HG03064 (cell line): ENCODE measurements around the gene CDC42EP1.
"Not testable (repeated sequence)": the region's sequence is repeated elsewhere in the genome, so short reads cannot be mapped to it uniquely, and the experiment has no call there.

Experiments
- ATAC-seq: cut with Tn5 transposase; IDR thresholded peaks from one replicate; pipeline ENCODE4 v1.9.1; 2021; ENCODE audit warnings: low read depth; ENCODE audit not compliant: unreplicated experiment

The CDC42EP1 gene, protein sequence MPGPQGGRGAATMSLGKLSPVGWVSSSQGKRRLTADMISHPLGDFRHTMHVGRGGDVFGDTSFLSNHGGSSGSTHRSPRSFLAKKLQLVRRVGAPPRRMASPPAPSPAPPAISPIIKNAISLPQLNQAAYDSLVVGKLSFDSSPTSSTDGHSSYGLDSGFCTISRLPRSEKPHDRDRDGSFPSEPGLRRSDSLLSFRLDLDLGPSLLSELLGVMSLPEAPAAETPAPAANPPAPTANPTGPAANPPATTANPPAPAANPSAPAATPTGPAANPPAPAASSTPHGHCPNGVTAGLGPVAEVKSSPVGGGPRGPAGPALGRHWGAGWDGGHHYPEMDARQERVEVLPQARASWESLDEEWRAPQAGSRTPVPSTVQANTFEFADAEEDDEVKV

GRCh38 chr22:37559901-37560607 lies at the start of gene CDC42EP1:
Gene CDC42EP1 (plus strand): TSS chr22:37560480. CDS start chr22:37566350, 5,870 bp downstream.
- ATAC-seq: no peak

GRCh38 chr22:37511395-37512104 lies 48.7 kb upstream of the CDC42EP1 start:
- ATAC-seq: no peak

GRCh38 chr22:37514526-37515051 lies 45.7 kb upstream of the CDC42EP1 start:
- ATAC-seq: no peak

DNA sequence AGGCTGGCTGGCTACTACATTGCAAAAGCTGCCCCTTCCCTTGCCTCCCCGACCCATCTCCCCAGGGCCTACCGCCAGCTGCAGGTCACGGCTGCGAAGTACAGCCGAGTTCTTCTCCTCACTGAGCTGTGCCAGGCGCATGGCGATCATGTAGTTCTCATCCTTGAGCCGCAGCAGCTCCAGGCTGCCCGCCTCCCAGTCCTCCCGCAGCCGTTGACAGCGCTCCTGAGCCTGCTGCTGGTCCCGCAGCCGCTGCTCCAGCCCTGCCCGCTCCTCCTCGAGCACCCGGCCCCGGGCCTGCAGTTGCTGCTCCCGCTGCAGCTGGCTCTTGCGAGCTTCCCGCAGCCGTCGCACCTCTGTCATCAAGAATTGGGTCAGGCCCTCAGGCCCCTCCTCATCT lies 44.4 kb upstream of the CDC42EP1 start:
- ATAC-seq: no peak

DNA sequence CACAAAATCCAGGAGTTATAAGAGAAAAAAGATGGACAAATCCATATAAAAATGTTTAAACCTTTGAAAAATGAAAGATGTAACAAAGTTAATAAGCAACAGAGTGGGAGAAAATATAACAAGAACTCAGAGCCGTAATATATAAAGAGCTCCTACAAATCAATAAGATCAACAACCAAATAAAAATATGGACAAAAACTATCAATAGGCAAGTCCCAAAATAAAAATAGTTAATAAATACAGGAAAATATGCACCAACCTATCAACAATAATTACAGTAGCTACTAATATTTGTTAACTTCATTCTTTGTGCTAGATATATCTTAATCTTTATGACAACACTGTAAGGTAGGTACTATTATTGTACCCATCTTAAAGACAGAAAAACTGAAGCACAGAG lies 43.8 kb upstream of the CDC42EP1 start:
- no peak for ATAC-seq

DNA sequence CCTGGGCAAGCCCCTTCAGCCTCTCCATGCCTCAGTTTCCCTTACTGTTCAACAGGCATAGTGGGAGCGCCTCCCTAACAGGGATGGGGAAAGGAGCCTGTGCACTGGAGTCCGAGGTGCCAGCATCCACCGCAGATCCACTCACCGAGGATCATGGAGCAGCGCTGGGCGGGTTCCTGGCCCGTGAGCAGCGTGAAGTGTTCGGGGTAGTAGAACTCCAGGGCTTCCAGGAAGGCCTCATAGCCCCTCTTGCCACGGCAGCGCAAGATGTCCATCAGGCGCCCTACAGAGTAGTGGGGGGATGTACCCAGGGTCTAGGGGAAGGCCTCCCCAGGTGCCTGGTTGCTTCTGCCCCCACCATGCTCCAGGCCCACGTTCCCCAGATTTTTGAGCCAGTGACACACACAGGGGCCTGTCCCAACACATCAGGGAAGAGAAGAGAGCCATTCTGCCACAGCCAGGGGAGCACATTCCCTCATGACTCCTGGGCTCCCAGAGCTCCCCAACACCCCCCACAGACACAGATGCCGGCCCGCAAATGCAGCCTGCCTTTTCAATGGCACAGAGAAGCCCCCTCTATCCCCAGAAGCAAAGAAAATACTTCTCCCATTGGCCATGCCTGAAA lies 42.3 kb upstream of the CDC42EP1 start:
- ATAC-seq: no peak

GRCh38 chr22:37518509-37519267 lies 41.6 kb upstream of the CDC42EP1 start:
- ATAC-seq: no peak

GRCh38 chr22:37519268-37520195 lies 40.7 kb upstream of the CDC42EP1 start, which contains the start of gene CARD10:
Gene CARD10 (minus strand): TSS chr22:37519415. CDS start chr22:37519200, 215 bp downstream.
- no peak for ATAC-seq

DNA sequence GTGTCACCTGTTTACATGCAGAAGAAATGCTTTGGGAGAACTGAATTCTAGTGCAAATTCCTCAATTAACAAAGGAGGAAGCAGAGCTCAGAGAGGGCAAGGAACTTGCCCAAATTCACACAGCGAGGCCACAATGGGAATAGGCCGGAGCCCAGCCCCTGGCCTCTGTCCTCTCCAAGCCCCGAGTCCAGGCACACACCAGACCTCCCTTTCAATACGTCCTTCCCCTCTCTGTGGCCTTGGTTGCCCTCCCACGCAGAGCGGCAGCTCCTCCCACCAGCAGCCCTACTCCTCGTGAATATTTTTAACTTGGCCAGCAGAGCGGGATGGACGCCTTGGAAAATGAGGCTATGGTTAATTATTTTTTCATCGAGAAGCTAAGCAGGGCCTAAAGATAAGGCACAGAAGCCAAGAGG lies 39.5 kb upstream of the CDC42EP1 start:
- ATAC-seq: no peak

DNA sequence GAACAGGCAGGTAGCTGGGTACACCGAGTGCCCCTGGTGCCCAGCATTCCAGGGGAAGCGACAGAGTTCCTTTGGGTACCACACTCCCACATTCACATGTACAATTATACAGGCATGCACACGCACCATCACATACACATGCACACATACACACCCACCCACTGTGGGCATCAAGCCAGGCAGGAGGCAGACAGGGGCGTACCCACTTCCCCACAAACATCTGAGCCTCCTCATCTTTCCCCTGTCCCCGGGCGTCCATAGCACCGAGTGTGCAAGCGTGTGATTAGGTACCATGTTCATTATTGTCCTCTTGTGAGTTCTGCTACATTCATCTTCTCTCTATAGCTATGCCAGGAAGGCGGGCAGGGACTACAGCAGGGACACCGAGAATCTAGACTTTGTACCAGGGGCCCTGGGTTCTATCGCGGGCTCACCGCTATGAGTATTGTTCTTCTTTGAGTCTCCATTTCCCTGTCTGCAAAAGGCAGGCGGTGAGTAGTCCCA lies 39.0 kb upstream of the CDC42EP1 start:
- no peak for ATAC-seq

GRCh38 chr22:37522482-37522881 lies 37.8 kb upstream of the CDC42EP1 start:
- ATAC-seq: no peak

DNA sequence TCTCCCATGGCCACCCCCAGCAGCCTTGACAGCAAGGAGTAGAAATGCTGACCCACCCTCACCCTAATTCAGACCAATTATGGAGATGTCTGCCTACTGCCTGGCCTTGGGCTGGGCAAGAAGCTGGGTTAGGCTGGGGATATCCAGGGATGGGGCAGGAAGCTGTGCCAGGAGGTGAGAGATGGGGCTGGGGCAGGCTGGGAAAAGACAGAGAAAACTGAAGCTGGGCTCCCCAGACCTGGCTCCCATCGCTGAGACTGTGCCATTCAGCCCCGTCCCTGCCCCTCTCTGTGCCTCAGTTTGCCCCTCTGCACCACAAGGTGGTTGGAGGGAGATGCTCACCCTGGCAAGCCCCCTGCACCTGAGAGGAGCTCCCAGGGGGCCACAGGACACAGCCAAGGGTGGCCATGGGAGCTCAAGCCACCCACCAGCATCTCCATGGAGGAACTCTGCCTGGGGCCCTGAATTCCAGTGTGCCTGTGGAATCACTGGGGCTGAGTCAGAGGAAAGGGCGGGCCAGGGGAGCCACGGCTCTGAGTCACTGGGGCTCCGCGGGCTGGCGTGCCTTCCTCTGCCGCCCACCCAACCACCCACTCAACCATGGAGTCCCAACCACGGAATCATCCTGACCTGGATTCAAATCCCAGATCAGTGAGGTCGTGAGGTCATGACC lies 35.1 kb upstream of the CDC42EP1 start:
- no peak for ATAC-seq

DNA sequence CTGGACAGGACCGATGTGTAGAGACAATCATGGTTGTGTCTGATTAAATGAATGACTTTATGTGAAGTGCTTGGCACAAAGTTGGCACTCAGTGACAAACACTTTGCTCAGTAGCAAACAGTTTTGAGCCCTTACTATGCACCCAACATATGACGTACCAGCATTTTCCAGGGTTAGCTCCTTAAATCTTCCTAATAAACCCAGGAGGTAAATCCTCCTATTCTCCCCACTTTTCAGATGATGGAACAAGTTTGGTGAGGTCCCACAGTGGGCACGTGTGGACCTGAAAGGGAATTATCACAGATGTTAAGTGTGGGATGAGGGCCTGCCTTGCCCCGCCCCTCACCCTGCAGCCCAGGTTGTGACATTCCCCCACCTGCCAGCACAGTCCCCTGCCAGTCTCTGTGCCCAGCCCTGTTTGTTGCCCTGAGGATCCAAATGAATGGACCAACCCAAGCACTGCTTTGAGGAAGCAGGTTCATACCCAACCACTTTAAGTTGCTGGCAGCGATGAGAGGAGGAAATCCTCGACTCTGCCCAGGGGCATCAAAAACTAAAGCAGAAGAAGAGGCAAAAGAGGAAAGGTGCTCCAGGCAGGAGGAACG lies 34.4 kb upstream of the CDC42EP1 start:
- no peak for ATAC-seq

DNA sequence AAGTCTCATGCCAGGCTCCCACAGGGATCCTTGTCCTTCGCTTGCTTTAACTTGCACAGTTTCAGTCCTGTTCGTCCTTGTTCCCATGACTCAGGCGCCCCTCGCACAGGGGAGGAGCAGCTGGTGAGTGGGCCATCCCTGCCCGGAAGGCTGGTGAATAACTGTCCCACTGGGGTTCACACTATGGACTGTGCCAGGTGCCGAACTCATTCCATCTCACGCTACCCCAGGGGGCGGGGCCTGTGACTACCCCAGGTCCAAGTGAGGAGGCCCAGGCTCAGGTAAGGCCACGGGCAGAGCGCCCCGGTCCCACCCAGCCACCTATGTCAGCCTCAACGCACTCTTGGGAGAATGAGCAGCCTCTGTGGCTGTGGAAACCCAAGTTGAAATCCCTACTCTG lies 33.9 kb upstream of the CDC42EP1 start:
- ATAC-seq: no peak

- ATAC-seq: not testable (repeated sequence)
These were observed 33.1 kb upstream of the CDC42EP1 start for GRCh38 chr22:37527081-37527752.

GRCh38 chr22:37527952-37528351 lies 32.3 kb upstream of the CDC42EP1 start:
- not testable (repeated sequence) for ATAC-seq
